Measurements from ENCODE around the gene PLA2R1. TPM values are rescaled to one million over a fixed set of nuclear protein-coding genes. Genes with fewer than 3 reads are reported as not detected.

PLA2R1 gene
- total and polyA plus RNA-seq, 10 of the 15 experiments (the other 5 are each of a cell fraction or from before 2014, with no cell fraction given): 0.01 to 0.05 (median 0.02) TPM; not detected in 6

GRCh38 chr2:159904127-159904958 is 158.1 kb downstream of the PLA2R1 start, which contains the start of gene LY75:
LY75 (minus strand) TSS chr2:159904756.
- Histone ChIP-seq H3K27ac (ENCODE audit: control insufficient read depth, insufficient read depth) (peak within 1 kb of the TSS; percentile 83), H3K79me2 (ENCODE audit: control insufficient read depth, insufficient read depth, low read length) (peaks cover 50% of the 10 kb centered on the region), H3K4me2 (ENCODE audit: control insufficient read depth, insufficient read depth) (peak within 1 kb of the TSS; percentile 94), H3K9ac (ENCODE audit: control insufficient read depth, insufficient read depth, low read length) (peak within 1 kb of the TSS; percentile 79), H3K4me3 (peak within 1 kb of the TSS; percentile 94), H3K4me1 (ENCODE audit: control insufficient read depth, insufficient read depth, low read length) (peaks cover 25% of the 10 kb centered on the region), H3K27me3 (replicated peaks in 1 of 2; ENCODE audit: control insufficient read depth in 2 of 2, insufficient read depth in 2 of 2, low read length in 1 of 2) (no peaks in the 10 kb centered on the region), H3K9me3 (replicated peaks; ENCODE audit: control insufficient read depth, insufficient read depth, low read length) (no peaks in the 10 kb centered on the region), H2AFZ (ENCODE audit: control insufficient read depth, low read depth, low read length) (peak within 1 kb of the TSS; percentile 82), H3K36me3 (ENCODE audit: control insufficient read depth in 2 of 2, insufficient read depth in 2 of 2, low read length in 1 of 2) (peaks cover 0 to 6% of the 10 kb centered on the region in 2 experiments; a peak in 2 of 4 replicates), H4K20me1 (ENCODE audit: control insufficient read depth, insufficient read depth) (no peaks in the 10 kb centered on the region)
- intact Hi-C loops (cut with micrococcal nuclease; ENCODE audit: unreplicated experiment) (loop anchor here (2.0 kb wide), 1 partner anchor 58 kb away; no protein-coding TSS in a partner anchor), in situ Hi-C loops (cut with MboI) (no loop called here)
- ChIA-PET POLR2A (interaction anchor here (0.6 to 46.2 kb wide), 5 partner anchors 5 to 156 kb away, joined by 3 to 840 read pairs (median 11); partner anchors contain the start of gene LY75), RAD21 (ENCODE audit: unreplicated experiment) (interaction anchor here (0.6 to 11.6 kb wide), 8 partner anchors 9 to 107 kb away, joined by 3 to 137 read pairs (median 10); no protein-coding TSS in a partner anchor), SMC1A (ENCODE audit: uncharacterized antibody, unreplicated experiment) (interaction anchor here (1.5 to 51.7 kb wide), 3 partner anchors 3 to 55 kb away, joined by 3 to 1536 read pairs (median 1536); partner anchors contain the start of gene LY75), CTCF (interaction anchor here (1.5 to 22.7 kb wide), 4 partner anchors 11 to 36 kb away, joined by 3 to 335 read pairs (median 49); no protein-coding TSS in a partner anchor)
- FAIRE-seq: no peak
- no peak for DNase-seq (ENCODE audit: low read depth, low spot score)
- ATAC-seq: peak; percentile 82
- 2% methylated on average over 61 of the region's 74 CpGs for WGBS (ENCODE audit: insufficient coverage, insufficient replicate concordance, low lambda C conversion rate, missing lambda C conversion rate)
- BruUV-seq (replicated peaks): no TSS peak
- TF ChIP-seq MTA2 (IDR thresholded peaks at IDR 0.05; ENCODE audit: low read depth) (no peak), MEF2A (IDR thresholded peaks at IDR 0.05; ENCODE audit: insufficient read depth, low read depth, low read length) (no peak), ZBED1 (IDR thresholded peaks at IDR 0.05; ENCODE audit: borderline replicate concordance) (no peak), NFYA (IDR thresholded peaks at IDR 0.05; ENCODE audit: borderline replicate concordance, low read depth, low read length) (no peak), SMAD5 (IDR thresholded peaks at IDR 0.05; ENCODE audit: low read depth) (no peak; the same call in 1 of the 2 replicates), SP1 (IDR thresholded peaks at IDR 0.05; ENCODE audit: low read depth, low read length) (peak; percentile 5), SREBF1 (IDR thresholded peaks at IDR 0.05; ENCODE audit: low read length) (no peak), ATF7 (IDR thresholded peaks at IDR 0.05; ENCODE audit: low read depth) (no peak), BCL3 (IDR thresholded peaks at IDR 0.05; ENCODE audit: borderline replicate concordance, insufficient read depth, low read depth, low read length, poor library complexity, severe bottlenecking) (no peak), MAX (IDR thresholded peaks at IDR 0.05; ENCODE audit: low read depth, low read length) (peak; percentile 75), POU2F2 (IDR thresholded peaks at IDR 0.05; ENCODE audit: borderline replicate concordance, low read depth, low read length) (peak; percentile 8; the same call in 2 of the 3 replicates), NRF1 (conservative IDR thresholded peaks at IDR 0.05; ENCODE audit: low read depth, low read length) (no peak), STAT3 (IDR thresholded peaks at IDR 0.05; ENCODE audit: low read depth, low read length) (no peak), EGR1 (IDR thresholded peaks at IDR 0.05; ENCODE audit: borderline replicate concordance in 1 of 2, low read depth in 2 of 2, low read length in 2 of 2) (peak in 1 of 2 experiments; percentile 71; a peak in 2 of 3 replicates)
- TF ChIP-seq, protein P1, sequence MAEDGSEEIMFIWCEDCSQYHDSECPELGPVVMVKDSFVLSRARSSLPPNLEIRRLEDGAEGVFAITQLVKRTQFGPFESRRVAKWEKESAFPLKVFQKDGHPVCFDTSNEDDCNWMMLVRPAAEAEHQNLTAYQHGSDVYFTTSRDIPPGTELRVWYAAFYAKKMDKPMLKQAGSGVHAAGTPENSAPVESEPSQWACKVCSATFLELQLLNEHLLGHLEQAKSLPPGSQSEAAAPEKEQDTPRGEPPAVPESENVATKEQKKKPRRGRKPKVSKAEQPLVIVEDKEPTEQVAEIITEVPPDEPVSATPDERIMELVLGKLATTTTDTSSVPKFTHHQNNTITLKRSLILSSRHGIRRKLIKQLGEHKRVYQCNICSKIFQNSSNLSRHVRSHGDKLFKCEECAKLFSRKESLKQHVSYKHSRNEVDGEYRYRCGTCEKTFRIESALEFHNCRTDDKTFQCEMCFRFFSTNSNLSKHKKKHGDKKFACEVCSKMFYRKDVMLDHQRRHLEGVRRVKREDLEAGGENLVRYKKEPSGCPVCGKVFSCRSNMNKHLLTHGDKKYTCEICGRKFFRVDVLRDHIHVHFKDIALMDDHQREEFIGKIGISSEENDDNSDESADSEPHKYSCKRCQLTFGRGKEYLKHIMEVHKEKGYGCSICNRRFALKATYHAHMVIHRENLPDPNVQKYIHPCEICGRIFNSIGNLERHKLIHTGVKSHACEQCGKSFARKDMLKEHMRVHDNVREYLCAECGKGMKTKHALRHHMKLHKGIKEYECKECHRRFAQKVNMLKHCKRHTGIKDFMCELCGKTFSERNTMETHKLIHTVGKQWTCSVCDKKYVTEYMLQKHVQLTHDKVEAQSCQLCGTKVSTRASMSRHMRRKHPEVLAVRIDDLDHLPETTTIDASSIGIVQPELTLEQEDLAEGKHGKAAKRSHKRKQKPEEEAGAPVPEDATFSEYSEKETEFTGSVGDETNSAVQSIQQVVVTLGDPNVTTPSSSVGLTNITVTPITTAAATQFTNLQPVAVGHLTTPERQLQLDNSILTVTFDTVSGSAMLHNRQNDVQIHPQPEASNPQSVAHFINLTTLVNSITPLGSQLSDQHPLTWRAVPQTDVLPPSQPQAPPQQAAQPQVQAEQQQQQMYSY (CRISPR knock-in tag; IDR thresholded peaks at IDR 0.05): no peak
- TF ChIP-seq, protein P2, sequence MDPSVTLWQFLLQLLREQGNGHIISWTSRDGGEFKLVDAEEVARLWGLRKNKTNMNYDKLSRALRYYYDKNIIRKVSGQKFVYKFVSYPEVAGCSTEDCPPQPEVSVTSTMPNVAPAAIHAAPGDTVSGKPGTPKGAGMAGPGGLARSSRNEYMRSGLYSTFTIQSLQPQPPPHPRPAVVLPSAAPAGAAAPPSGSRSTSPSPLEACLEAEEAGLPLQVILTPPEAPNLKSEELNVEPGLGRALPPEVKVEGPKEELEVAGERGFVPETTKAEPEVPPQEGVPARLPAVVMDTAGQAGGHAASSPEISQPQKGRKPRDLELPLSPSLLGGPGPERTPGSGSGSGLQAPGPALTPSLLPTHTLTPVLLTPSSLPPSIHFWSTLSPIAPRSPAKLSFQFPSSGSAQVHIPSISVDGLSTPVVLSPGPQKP (IDR thresholded peaks at IDR 0.05; ENCODE audit: low read depth, low read length): peak; percentile 33; the same call in 1 of the 2 replicates
